Right lobe of liver (tissue), 4 donors: ENCODE measurements around the gene NQO2.

Experiments used
- CTCF ChIP-seq, 4 donors: fragments of 200-600 bp in 3 of 4; fragments of 450-650 bp in 1 of 4; IDR thresholded peaks; one replicate each; pipeline versions ENCODE4 v1.5.1 to v1.8.0; 2016 to 2022; ENCODE audit warnings: antibody characterized with exemption in 4 of 4, mild to moderate bottlenecking in 2 of 4
- POLR2A ChIP-seq: fragments of 450-650 bp; IDR thresholded peaks from one replicate; pipeline ENCODE4 v1.6.1; 2017; ENCODE audit warnings: antibody characterized with exemption, mild to moderate bottlenecking
- donor health status: DM: no; HTN: no; CAD: no.
- donor health status: DM: no; HTN: no; CAD: no.
- donor health status: DM: no; HTN: yes; CAD: no.

DNA sequence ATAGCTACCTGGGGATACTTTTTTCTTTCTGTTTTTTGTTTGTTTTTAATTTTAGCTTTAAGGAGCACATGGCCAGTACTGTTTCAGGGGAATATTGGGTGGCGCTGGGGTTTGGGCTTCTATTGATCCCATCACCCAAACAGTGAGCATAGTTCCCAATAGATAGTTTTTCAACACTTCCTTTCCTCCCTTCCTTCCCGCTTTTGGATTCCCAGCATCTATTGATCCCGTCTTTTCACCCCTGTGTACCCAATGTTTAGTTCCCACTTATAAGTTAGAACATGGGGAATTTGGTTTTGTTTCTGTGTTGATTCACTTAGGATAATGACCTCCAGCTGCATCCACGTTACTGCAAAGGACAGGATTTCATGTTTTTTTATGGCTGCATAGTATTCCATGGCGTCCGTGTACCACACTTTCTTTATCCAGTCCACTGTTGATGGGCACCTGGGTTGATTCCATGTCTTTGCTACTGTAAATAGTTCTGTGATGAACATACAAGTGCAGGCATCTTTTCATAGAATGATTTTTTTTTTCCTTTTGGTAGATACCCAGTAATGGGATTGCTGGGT lies 20.1 kb downstream of the NQO2 start:
- TF ChIP-seq CTCF (IDR thresholded peaks at IDR 0.05), result no peak
- no peak for TF ChIP-seq POLR2A
